Esophagus mucosa (tissue), 1 donor: ENCODE results near the gene SMC1B. TPM values are rescaled to one million over a fixed set of nuclear protein-coding genes. Genes with fewer than 3 reads are reported as not detected.
"Not testable (repeated sequence)": the region's sequence is repeated elsewhere in the genome, so short reads cannot be mapped to it uniquely, and the experiment has no call there.

ENCODE experiments used
- ATAC-seq: fragments of 200-7000 bp; cut with Tn5 transposase; one replicate; pipeline ENCODE4 v1.9.1; 2020
- total RNA-seq: library from RNA; stranded (reverse); gene quantifications from one replicate; pipeline ENCODE4 v1.2.4, GENCODE V29; 2023
- donor health status: DM: yes; HTN: yes; CAD: no.

The SMC1B gene
- not detected for total RNA-seq

- peak; percentile 72 for ATAC-seq
Observed at GRCh38 chr22:45413368-45414211, at the start of gene SMC1B, which contains the start of gene RIBC2. SMC1B (minus strand) TSS chr22:45413599; CDS start chr22:45413567, 32 bp downstream. RIBC2 (plus strand) TSS chr22:45413693; CDS start chr22:45413887, 194 bp downstream.

GRCh38 chr22:45462034-45462655 is 48.7 kb upstream of the SMC1B start:
- no peak for ATAC-seq

GRCh38 chr22:45460288-45461109 is 47.1 kb upstream of the SMC1B start:
- ATAC-seq, result peak; percentile 32

GRCh38 chr22:45459235-45459634 is 45.8 kb upstream of the SMC1B start:
- ATAC-seq, result no peak

GRCh38 chr22:45458532-45458931 is 45.1 kb upstream of the SMC1B start:
- no peak for ATAC-seq

GRCh38 chr22:45456811-45457210 is 43.4 kb upstream of the SMC1B start:
- no peak for ATAC-seq

- no peak for ATAC-seq
Observed at GRCh38 chr22:45455621-45456020, 42.2 kb upstream of the SMC1B start.

- ATAC-seq, result no peak
Observed at GRCh38 chr22:45455212-45455611, 41.8 kb upstream of the SMC1B start.

- no peak for ATAC-seq
Observed at GRCh38 chr22:45454275-45454674, 40.9 kb upstream of the SMC1B start.

- no peak for ATAC-seq
Observed at GRCh38 chr22:45453764-45454163, 40.4 kb upstream of the SMC1B start.

- no peak for ATAC-seq
Observed at GRCh38 chr22:45452565-45453379, 39.4 kb upstream of the SMC1B start.

GRCh38 chr22:45451972-45452371 is 38.6 kb upstream of the SMC1B start:
- ATAC-seq, result no peak

GRCh38 chr22:45450921-45451651 is 37.7 kb upstream of the SMC1B start:
- ATAC-seq, result no peak

GRCh38 chr22:45450101-45450785 is 36.8 kb upstream of the SMC1B start:
- ATAC-seq, result no peak

- ATAC-seq, result not testable (repeated sequence)
Observed at GRCh38 chr22:45449442-45449841, 36.0 kb upstream of the SMC1B start.

GRCh38 chr22:45448431-45448830 is 35.0 kb upstream of the SMC1B start:
- ATAC-seq, result peak; percentile 13

GRCh38 chr22:45447596-45447995 is 34.2 kb upstream of the SMC1B start:
- ATAC-seq, result not testable (repeated sequence)

GRCh38 chr22:45446216-45446615 is 32.8 kb upstream of the SMC1B start:
- ATAC-seq, result no peak

- no peak for ATAC-seq
Observed at GRCh38 chr22:45445031-45445710, 31.8 kb upstream of the SMC1B start.

GRCh38 chr22:45444168-45444567 is 30.8 kb upstream of the SMC1B start:
- no peak for ATAC-seq
